Kidney (tissue), 22 donors: ENCODE results near the gene PWWP3B. TPM values are rescaled to one million over a fixed set of nuclear protein-coding genes. Genes with fewer than 3 reads are reported as not detected.

Experiments
- DNase-seq, 5 donors: peaks; one replicate each; pipeline ENCODE4 v3.0.0-alpha.2; 2013 to 2020
- FAIRE-seq: peaks from 2 replicates; lab custom pipeline; 2012; peaks lifted over from hg19 to GRCh38; lab: Jason Lieb, UNC
- H3K27ac ChIP-seq, 2 donors: one replicate each; pipeline ENCODE4 v1.7.0; 2013; ENCODE audit warnings: low read depth in 2 of 2, low read length in 2 of 2, inconsistent platforms in 1 of 2
- H3K27me3 ChIP-seq: one replicate; pipeline ENCODE4 v1.7.1; 2013; ENCODE audit warnings: low read length, inconsistent platforms; ENCODE audit not compliant: control insufficient read depth, insufficient read depth
- H3K36me3 ChIP-seq, 3 donors: one replicate each; pipeline versions ENCODE4 v1.7.0 to v1.7.1; 2013; ENCODE audit warnings: low read length in 3 of 3, control low read depth in 1 of 3, inconsistent platforms in 1 of 3; ENCODE audit not compliant: insufficient read depth in 3 of 3, control insufficient read depth in 2 of 3
- H3K4me1 ChIP-seq, 3 donors: one replicate each; pipeline versions ENCODE4 v1.7.0 to v1.7.1; 2013; ENCODE audit warnings: low read length in 3 of 3, inconsistent platforms in 1 of 3, low read depth in 1 of 3; ENCODE audit not compliant: control insufficient read depth in 2 of 3, insufficient read depth in 2 of 3
- H3K4me3 ChIP-seq, 3 donors: one replicate each; pipeline versions ENCODE4 v1.7.0 to v1.8.1; 2013; ENCODE audit warnings: low read length in 3 of 3, control low read depth in 1 of 3, inconsistent platforms in 1 of 3
- H3K9ac ChIP-seq, 3 donors: one replicate each; pipeline versions ENCODE4 v1.7.0 to v1.7.1; 2013; ENCODE audit warnings: low read length in 3 of 3, control low read depth in 1 of 3, inconsistent platforms in 1 of 3
- H3K9me3 ChIP-seq, 3 donors: one replicate each; pipeline versions ENCODE4 v1.7.0 to v1.7.1; 2013; ENCODE audit warnings: low read length in 3 of 3, control low read depth in 1 of 3, inconsistent platforms in 1 of 3; ENCODE audit not compliant: control insufficient read depth in 2 of 3, insufficient read depth in 1 of 3
- CTCF ChIP-seq: IDR thresholded peaks from 3 replicates; pipeline ENCODE4 v1.5.1; 2012; ENCODE audit warnings: mild to moderate bottlenecking, moderate library complexity, borderline replicate concordance; ENCODE audit not compliant: insufficient read depth; ENCODE audit errors: extremely low read depth
- intact Hi-C: fragments of 100-400 bp; cut with DNase I; formaldehyde crosslinking; loops from one replicate; pipeline ENCODE4 v1.11.1; 2022
- long read RNA-seq, 10 donors: library from polyadenylated mRNA in 1 of 10; unstranded in 1 of 10; transcript quantifications; one replicate each; pipeline ENCODE4 v2.0.0 and lab custom pipeline, GENCODE V29; 2021 to 2026
- polyA plus RNA-seq: library from polyadenylated mRNA; stranded (reverse); fragments of 350-450 nt; fragmentation: Illumina TruSeq; extraction: RNeasy Lipid Tissue Mini Kit (QIAGEN cat#74804); gene quantifications from one replicate; pipeline ENCODE4 v1.2.3, GENCODE V29; 2014; ENCODE audit warnings: low read depth, low replicate concordance; ENCODE audit not compliant: insufficient read depth
- total RNA-seq: library from RNA; stranded (reverse); fragmentation: NEBNext Ultra II Directional; extraction: Animal tissue kit (Norgen Biotek cat#: 25700); gene quantifications from one replicate; pipeline ENCODE4 v1.2.1, GENCODE V29; 2021
- donor health status: control.
- donor health status: control.
- donor health status: control.
- donor health status: control.
- donor health status: control.
- donor health status: DM: yes; HTN: yes; CAD: no.
- donor health status: Normal renal cell carcinoma (clear cell type).

PWWP3B gene
- 1.4 TPM for total RNA-seq
- 2.0 TPM for polyA plus RNA-seq
- long read RNA-seq, donor 1, result 0 reads
- long read RNA-seq, donor 2, result 0 reads
- long read RNA-seq, donor 3, result 0 reads
- long read RNA-seq, donor 4, result 0 reads
- long read RNA-seq, donor 5, result 0 reads
- long read RNA-seq, donor 6, result 0 reads
- long read RNA-seq, donor 7, full-length matches to known transcripts, result 1 of 2 reads
- long read RNA-seq, donor 7, partial matches to known transcripts, result 0 of 2 reads
- long read RNA-seq, donor 7, other reads (novel, unspliced or antisense), result 1 of 2 reads
- long read RNA-seq, donor 8, partial matches to known transcripts, result 0 of 1 reads
- long read RNA-seq, donor 8, other reads (novel, unspliced or antisense), result 0 of 1 reads
- long read RNA-seq, donor 9, result 0 reads
- long read RNA-seq, donor 10, result 0 reads

- Histone ChIP-seq H3K4me3 (peak within 1 kb of the TSS; percentile 53 to 68 (median 53)), H3K36me3 (no peaks in the 10 kb centered on the region), H3K4me1 (no peaks in the 10 kb centered on the region), H3K27ac (no peak within 1 kb of the TSS), H3K9me3 (no peaks in the 10 kb centered on the region), H3K9ac (peak within 1 kb of the TSS in 1 of 3 donors; percentile 22), H3K27me3 (peaks cover 4% of the 10 kb centered on the region)
- intact Hi-C loops, result no loop called here
- DNase-seq, result peak in 4 of 5 donors; percentile 41 to 68 (median 56)
- TF ChIP-seq CTCF, result no peak
- FAIRE-seq, result peak; percentile 70
These were observed at the start of gene PWWP3B for GRCh38 chrX:106168107-106168506. Gene PWWP3B, plus strand, starts transcription at chrX:106168305. Its CDS starts 37,128 bp downstream, at chrX:106205433.

- no peaks in the 10 kb centered on the region for H3K27me3 ChIP-seq
- H3K9ac ChIP-seq, result no peak overlapping the region
- H3K9me3 ChIP-seq, result no peaks in the 10 kb centered on the region
- TF ChIP-seq CTCF, result no peak
- H3K36me3 ChIP-seq, result no peaks in the 10 kb centered on the region
- no peak overlapping the region for H3K4me3 ChIP-seq
- FAIRE-seq (no peak), DNase-seq (no peak)
- H3K27ac ChIP-seq, result no peak overlapping the region
- intact Hi-C loops, result no loop called here
- no peaks in the 10 kb centered on the region for H3K4me1 ChIP-seq
These were observed 29.1 kb upstream of the PWWP3B start for GRCh38 chrX:106139048-106139447.

GRCh38 chrX:106144755-106145639, 23.1 kb upstream of the PWWP3B start:
- H3K27me3 ChIP-seq, result no peaks in the 10 kb centered on the region
- H3K9me3 ChIP-seq, result no peaks in the 10 kb centered on the region
- DNase-seq (no peak), FAIRE-seq (no peak)
- H3K9ac ChIP-seq, result no peak overlapping the region
- intact Hi-C loops, result no loop called here
- no peak overlapping the region for H3K27ac ChIP-seq
- H3K4me1 ChIP-seq, result no peaks in the 10 kb centered on the region
- H3K36me3 ChIP-seq, result no peaks in the 10 kb centered on the region
- no peak overlapping the region for H3K4me3 ChIP-seq
- no peak for TF ChIP-seq CTCF
